HEK293T (cell line): Measurements from ENCODE around the gene NUP62CL.
"Not testable (repeated sequence)": the region's sequence is repeated elsewhere in the genome, so short reads cannot be mapped to it uniquely, and the experiment has no call there.

Experiments
- ARNT ChIP-seq: fragments of 450-650 bp; IDR thresholded peaks from 2 replicates; pipeline ENCODE4 v1.6.1; 2017; ENCODE audit warnings: mild to moderate bottlenecking
- BHLHE40 ChIP-seq: fragments of 450-650 bp; IDR thresholded peaks from 2 replicates; pipeline ENCODE4 v1.6.1; 2016; ENCODE audit warnings: mild to moderate bottlenecking, moderate library complexity, borderline replicate concordance
- CTBP1 ChIP-seq: fragments of 450-650 bp; IDR thresholded peaks from 2 replicates; pipeline ENCODE4 v1.6.1; 2016; ENCODE audit warnings: borderline replicate concordance
- ELF4 ChIP-seq: fragments of 450-650 bp; IDR thresholded peaks from 2 replicates; pipeline ENCODE4 v1.6.1; 2017; ENCODE audit warnings: antibody characterized with exemption
- FOXA1 ChIP-seq: fragments of 450-650 bp; IDR thresholded peaks from 2 replicates; pipeline ENCODE4 v1.6.1; 2016; ENCODE audit warnings: mild to moderate bottlenecking
- FOXK2 ChIP-seq: fragments of 450-650 bp; IDR thresholded peaks from 2 replicates; pipeline ENCODE4 v1.6.1; 2016; ENCODE audit warnings: mild to moderate bottlenecking
- FOXM1 ChIP-seq: fragments of 450-650 bp; IDR thresholded peaks from 2 replicates; pipeline ENCODE4 v1.6.1; 2017; ENCODE audit warnings: mild to moderate bottlenecking, borderline replicate concordance
- LEF1 ChIP-seq: fragments of 450-650 bp; IDR thresholded peaks from 2 replicates; pipeline ENCODE4 v1.6.1; 2017; ENCODE audit warnings: mild to moderate bottlenecking, borderline replicate concordance
- NFRKB ChIP-seq: fragments of 450-650 bp; IDR thresholded peaks from 2 replicates; pipeline ENCODE4 v1.6.1; 2016; ENCODE audit warnings: mild to moderate bottlenecking, moderate library complexity
- SP1 ChIP-seq: fragments of 450-650 bp; IDR thresholded peaks from 2 replicates; pipeline ENCODE4 v1.6.1; 2017
- SUZ12 ChIP-seq: fragments of 450-650 bp; IDR thresholded peaks from 2 replicates; pipeline ENCODE4 v1.6.1; 2016; ENCODE audit warnings: mild to moderate bottlenecking
- TARDBP ChIP-seq: fragments of 450-650 bp; IDR thresholded peaks from 2 replicates; pipeline ENCODE4 v1.6.1; 2016
- ZNF384 ChIP-seq: fragments of 450-650 bp; IDR thresholded peaks from 2 replicates; pipeline ENCODE4 v1.6.1; 2016
- TF ChIP-seq, protein P1 (sequence below): fragments of 450-650 bp; IDR thresholded peaks from 2 replicates; pipeline ENCODE4 v1.6.1; 2016

DNA sequence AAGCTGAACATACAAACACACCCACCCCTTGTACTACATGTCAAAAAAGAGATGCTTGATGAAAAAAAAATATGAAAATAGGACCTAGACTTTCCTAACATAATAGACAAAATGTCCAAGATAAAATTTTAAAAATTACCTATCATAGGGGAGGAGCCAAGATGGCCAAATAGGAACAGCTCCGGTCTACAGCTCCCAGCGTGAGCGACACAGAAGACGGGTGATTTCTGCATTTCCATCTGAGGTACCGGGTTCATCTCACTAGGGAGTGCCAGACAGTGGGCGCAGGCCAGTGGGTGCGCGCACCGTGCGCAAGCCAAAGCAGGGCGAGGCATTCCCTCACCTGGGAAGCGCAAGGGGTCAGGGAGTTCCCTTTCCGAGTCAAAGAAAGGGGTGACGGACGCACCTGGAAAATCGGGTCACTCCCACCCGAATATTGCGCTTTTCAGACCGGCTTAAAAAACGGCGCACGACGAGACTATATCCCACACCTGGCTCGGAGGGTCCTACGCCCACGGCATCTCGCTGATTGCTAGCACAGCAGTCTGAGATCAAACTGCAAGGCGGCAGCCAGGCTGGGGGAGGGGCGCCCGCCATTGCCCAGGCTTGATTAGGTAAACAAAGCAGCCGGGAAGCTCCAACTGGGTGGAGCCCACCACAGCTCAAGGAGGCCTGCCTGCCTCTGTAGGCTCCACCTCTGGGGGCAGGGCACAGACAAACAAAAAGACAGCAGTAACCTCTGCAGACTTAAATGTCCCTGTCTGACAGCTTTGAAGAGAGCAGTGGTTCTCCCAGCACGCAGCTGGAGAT is 50.4 kb downstream of the NUP62CL start:
- TF ChIP-seq BHLHE40, FOXM1, FOXK2, FOXA1, LEF1, SP1, NFRKB, SUZ12, ELF4, CTBP1, ZNF384, ARNT, TARDBP: not testable (repeated sequence)
- TF ChIP-seq, protein P1, sequence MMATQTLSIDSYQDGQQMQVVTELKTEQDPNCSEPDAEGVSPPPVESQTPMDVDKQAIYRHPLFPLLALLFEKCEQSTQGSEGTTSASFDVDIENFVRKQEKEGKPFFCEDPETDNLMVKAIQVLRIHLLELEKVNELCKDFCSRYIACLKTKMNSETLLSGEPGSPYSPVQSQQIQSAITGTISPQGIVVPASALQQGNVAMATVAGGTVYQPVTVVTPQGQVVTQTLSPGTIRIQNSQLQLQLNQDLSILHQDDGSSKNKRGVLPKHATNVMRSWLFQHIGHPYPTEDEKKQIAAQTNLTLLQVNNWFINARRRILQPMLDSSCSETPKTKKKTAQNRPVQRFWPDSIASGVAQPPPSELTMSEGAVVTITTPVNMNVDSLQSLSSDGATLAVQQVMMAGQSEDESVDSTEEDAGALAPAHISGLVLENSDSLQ, result not testable (repeated sequence)
